Naive thymus-derived CD4-positive, alpha-beta T cell (primary cell): Measurements from ENCODE around the gene OCIAD1. TPM values are rescaled to one million over a fixed set of nuclear protein-coding genes. Genes with fewer than 3 reads are reported as not detected.
"Not testable (repeated sequence)": the region's sequence is repeated elsewhere in the genome, so short reads cannot be mapped to it uniquely, and the experiment has no call there.

ENCODE experiments used
- ATAC-seq: fragments of 150-1000 bp; cut with Tn5 transposase; 2 replicates; pipeline ENCODE4 v1.10.0; 2021; ENCODE audit warnings: mild to moderate bottlenecking, moderate library complexity
- CTCF ChIA-PET: fragments of 350-600 bp; sonication (Branson Sonifier 250); formaldehyde crosslinking; loops from one replicate; lab custom pipeline; 2021; ENCODE audit warnings: antibody characterized with exemption; lab: Charles Lee
- POLR2A ChIA-PET: fragments of 350-600 bp; sonication (Branson Sonifier 250); formaldehyde crosslinking; loops from one replicate; lab custom pipeline; 2021; ENCODE audit warnings: antibody characterized with exemption, inconsistent platforms; lab: Charles Lee
- DNase-seq, 9 donors: peaks; one replicate each; pipeline versions ENCODE4 v3.0.0 to v3.0.0-alpha.2; 2020 to 2022; ENCODE audit warnings: mixed read lengths in 1 of 9
- H3K27ac ChIP-seq: one replicate; pipeline ENCODE4 v1.7.0; 2013; ENCODE audit warnings: mild to moderate bottlenecking, low read depth, low read length, moderate library complexity
- H3K27me3 ChIP-seq, 2 donors: one replicate each; pipeline ENCODE4 v1.7.0; 2013; ENCODE audit warnings: low read length in 2 of 2, mild to moderate bottlenecking in 2 of 2, moderate library complexity in 2 of 2; ENCODE audit not compliant: control insufficient read depth in 2 of 2, insufficient read depth in 2 of 2
- H3K36me3 ChIP-seq, 3 experiments: 1 replicate in 2 of 3; 2 replicates in 1 of 3; pipeline ENCODE4 v1.7.0; 2013; ENCODE audit warnings: low read length in 3 of 3, mild to moderate bottlenecking in 3 of 3, moderate library complexity in 1 of 3; ENCODE audit not compliant: insufficient read depth in 3 of 3, control insufficient read depth in 2 of 3
- H3K4me1 ChIP-seq, 2 donors: one replicate each; pipeline ENCODE4 v1.7.0; 2013; ENCODE audit warnings: low read length in 2 of 2, mild to moderate bottlenecking in 2 of 2, moderate library complexity in 1 of 2; ENCODE audit not compliant: control insufficient read depth in 2 of 2, insufficient read depth in 2 of 2
- H3K4me3 ChIP-seq: 2 replicates; pipeline ENCODE4 v1.7.0; 2013; ENCODE audit warnings: mild to moderate bottlenecking, low read length
- H3K9me3 ChIP-seq, 3 experiments: 1 replicate in 2 of 3; 2 replicates in 1 of 3; pipeline ENCODE4 v1.7.0; 2013; ENCODE audit warnings: low read length in 3 of 3; ENCODE audit not compliant: control insufficient read depth in 2 of 3
- H3K27ac Mint-ChIP-seq, 9 donors: one replicate each; pipeline ENCODE4 v1.8.0; 2020 to 2022; ENCODE audit warnings: mixed read lengths in 9 of 9, mild to moderate bottlenecking in 8 of 9, moderate library complexity in 5 of 9, inconsistent platforms in 2 of 9
- H3K27me3 Mint-ChIP-seq, 5 donors: one replicate each; pipeline ENCODE4 v1.8.0; 2021 to 2022; ENCODE audit warnings: mixed read lengths in 5 of 5, mild to moderate bottlenecking in 1 of 5
- H3K36me3 Mint-ChIP-seq, 5 donors: one replicate each; pipeline ENCODE4 v1.8.0; 2020 to 2022; ENCODE audit warnings: mixed read lengths in 5 of 5, mild to moderate bottlenecking in 3 of 5, inconsistent platforms in 1 of 5
- H3K4me1 Mint-ChIP-seq, 7 donors: one replicate each; pipeline ENCODE4 v1.8.0; 2020 to 2022; ENCODE audit warnings: mixed read lengths in 7 of 7, mild to moderate bottlenecking in 3 of 7, inconsistent platforms in 1 of 7
- H3K4me3 Mint-ChIP-seq, 10 donors: one replicate each; pipeline ENCODE4 v1.8.0; 2020 to 2022; ENCODE audit warnings: mild to moderate bottlenecking in 10 of 10, mixed read lengths in 10 of 10, moderate library complexity in 6 of 10, inconsistent platforms in 2 of 10
- H3K9me3 Mint-ChIP-seq, 11 donors: one replicate each; pipeline ENCODE4 v1.8.0; 2020 to 2022; ENCODE audit warnings: mixed read lengths in 11 of 11, mild to moderate bottlenecking in 4 of 11, inconsistent platforms in 1 of 11, moderate library complexity in 1 of 11
- intact Hi-C, 2 donors: fragments of 100-400 bp; cut with micrococcal nuclease; formaldehyde crosslinking; loops; one replicate each; pipeline ENCODE4 v1.15.1; 2023
- polyA plus RNA-seq, 2 donors: library from polyadenylated mRNA; unstranded; fragments of 300-500 nt; fragmentation: Illumina TruSeq; gene quantifications; one replicate each; pipeline ENCODE4 v1.2.3, GENCODE V29; 2021
- total RNA-seq, 6 experiments: library from RNA in 5 of 6; stranded (reverse) in 5 of 6; gene quantifications; 1 replicate in 5 of 6; 2 replicates in 1 of 6; pipeline ENCODE4 v1.2.3 and lab custom pipeline; 2021 to 2026

The OCIAD1 gene
- total and polyA plus RNA-seq, 7 experiments from 2014 or later, result 85.6 to 248 (median 123) TPM

DNA sequence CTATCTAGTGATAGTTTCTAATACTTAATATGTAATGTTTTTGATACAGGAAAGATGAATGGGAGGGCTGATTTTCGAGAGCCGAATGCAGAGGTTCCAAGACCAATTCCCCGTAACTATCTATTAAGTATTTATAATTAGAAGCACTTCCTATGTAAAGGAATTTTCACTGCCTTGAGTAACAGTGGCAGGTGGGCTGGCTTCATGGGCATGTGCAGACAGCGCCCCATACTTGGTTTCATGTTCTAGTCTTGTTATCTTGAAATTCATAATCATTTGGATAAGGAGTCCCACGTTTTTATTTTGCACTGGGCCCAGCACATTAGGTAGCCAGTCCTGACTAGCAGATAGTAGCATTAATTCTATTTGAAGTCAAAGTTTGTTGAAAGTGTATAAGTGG lies 1.7 kb downstream of the OCIAD1 start:
- Histone ChIP-seq H3K4me3 (no peak overlapping the region), H3K4me1 (peaks cover 10 to 12% of the 10 kb centered on the region in 2 donors), H3K27ac (no peak overlapping the region), H3K9me3 (no peaks in the 10 kb centered on the region), H3K27me3 (no peaks in the 10 kb centered on the region), H3K36me3 (peaks cover 0 to 26% (median 15%) of the 10 kb centered on the region in 3 experiments)
- DNase-seq, result no peak
- Mint-ChIP-seq H3K27ac (peak overlapping the region in 5 of 9 donors; percentile 19 to 100 (median 70)), H3K4me3 (peak overlapping the region; percentile 27 to 100 (median 96)), H3K36me3 (peaks cover 7 to 23% (median 12%) of the 10 kb centered on the region in 5 donors), H3K27me3 (peaks cover 0 to under 1% (median 0%) of the 10 kb centered on the region in 5 donors), H3K9me3 (peaks cover 0 to 12% (median 0%) of the 10 kb centered on the region in 11 donors), H3K4me1 (peaks cover 16 to 54% (median 43%) of the 10 kb centered on the region in 7 donors)
- intact Hi-C loops, result loop anchor here (5.0 to 10.0 kb wide), 3 partner anchors 150 to 700 kb away; partner anchors contain the start of gene TXK (in 1 of the 2)
- ChIA-PET CTCF (no interaction called here), POLR2A (no interaction called here)
- ATAC-seq, result no peak

- Mint-ChIP-seq H3K4me3 (no peak overlapping the region), H3K27me3 (no peaks in the 10 kb centered on the region), H3K27ac (no peak overlapping the region), H3K4me1 (peaks cover 16 to 46% (median 41%) of the 10 kb centered on the region in 7 donors), H3K9me3 (no peaks in the 10 kb centered on the region), H3K36me3 (peaks cover 7 to 22% (median 16%) of the 10 kb centered on the region in 5 donors)
- no peaks in the 10 kb centered on the region for H3K27me3 ChIP-seq
- ATAC-seq (no peak), DNase-seq (no peak)
- intact Hi-C loops, result loop anchor here in 1 of 2 donors (10.0 kb wide), 1 partner anchor 262 kb away; no protein-coding TSS in a partner anchor
- CTCF ChIA-PET, result no interaction called here
- POLR2A ChIA-PET, result interaction anchor here (0.9 kb wide), 1 partner anchor 258 kb away, joined by 3 read pairs; no protein-coding TSS in a partner anchor
- no peak overlapping the region for H3K27ac ChIP-seq
- peaks cover 5 to 57% (median 15%) of the 10 kb centered on the region in 3 experiments for H3K36me3 ChIP-seq
- no peak overlapping the region for H3K4me3 ChIP-seq
- peaks cover 9 to 12% of the 10 kb centered on the region in 2 donors for H3K4me1 ChIP-seq
- no peaks in the 10 kb centered on the region for H3K9me3 ChIP-seq
Observed at GRCh38 chr4:48836658-48837057, 5.8 kb downstream of the OCIAD1 start.

GRCh38 chr4:48841045-48841827 lies 10.3 kb downstream of the OCIAD1 start:
- H3K36me3 ChIP-seq, result peaks cover 4 to 70% (median 5%) of the 10 kb centered on the region in 3 experiments
- H3K27ac Mint-ChIP-seq, result no peak overlapping the region
- CTCF ChIA-PET, result no interaction called here

DNA sequence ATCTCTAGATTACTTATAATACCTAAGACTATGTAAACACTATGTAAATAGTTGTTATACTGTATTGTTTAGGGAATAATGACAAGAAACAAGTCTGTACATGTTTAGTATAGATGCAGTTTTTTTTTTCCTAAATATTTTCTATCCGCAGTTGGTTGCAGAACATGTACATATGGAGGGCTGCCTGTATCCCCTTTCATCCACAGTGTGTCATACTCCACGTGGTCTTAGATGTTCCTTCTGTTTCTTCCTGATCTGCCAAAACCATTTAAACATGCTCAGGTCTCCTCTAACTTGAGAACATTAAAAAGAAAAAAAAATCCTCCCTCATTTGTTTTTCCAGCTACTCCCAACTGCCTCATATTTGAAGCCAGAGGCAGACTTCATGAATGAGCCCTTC lies 14.0 kb downstream of the OCIAD1 start:
- ChIA-PET POLR2A (no interaction called here), CTCF (interaction anchor here (0.7 kb wide), 1 partner anchor 19 kb away, joined by 4 read pairs; no protein-coding TSS in a partner anchor)
- H3K36me3 Mint-ChIP-seq, result peaks cover 17 to 52% (median 41%) of the 10 kb centered on the region in 5 donors
- no peaks in the 10 kb centered on the region for H3K4me1 ChIP-seq
- ATAC-seq (no peak), DNase-seq (no peak)
- peaks cover 0 to 6% (median 0%) of the 10 kb centered on the region in 11 donors for H3K9me3 Mint-ChIP-seq
- intact Hi-C loops, result no loop called here
- no peak overlapping the region for H3K27ac ChIP-seq
- H3K27me3 Mint-ChIP-seq, result no peaks in the 10 kb centered on the region
- peak overlapping the region in 3 of 9 donors; percentile 14 to 56 (median 31) for H3K27ac Mint-ChIP-seq
- H3K4me3 Mint-ChIP-seq, result no peak overlapping the region
- H3K4me3 ChIP-seq, result no peak overlapping the region
- no peaks in the 10 kb centered on the region for H3K9me3 ChIP-seq
- no peaks in the 10 kb centered on the region for H3K27me3 ChIP-seq
- H3K4me1 Mint-ChIP-seq, result peaks cover 8 to 36% (median 22%) of the 10 kb centered on the region in 7 donors
- H3K36me3 ChIP-seq, result peaks cover under 1 to 61% (median 8%) of the 10 kb centered on the region in 3 experiments

More at GRCh38 chr4:48841045-48841827, 10.3 kb downstream of the OCIAD1 start:
- no peak overlapping the region for H3K4me3 ChIP-seq
- no peaks in the 10 kb centered on the region for H3K9me3 ChIP-seq
- H3K27ac ChIP-seq, result no peak overlapping the region
- no peak for DNase-seq
- H3K4me1 Mint-ChIP-seq, result peaks cover 10 to 40% (median 32%) of the 10 kb centered on the region in 7 donors
- H3K27me3 Mint-ChIP-seq, result no peaks in the 10 kb centered on the region
- H3K36me3 Mint-ChIP-seq, result peaks cover 13 to 41% (median 39%) of the 10 kb centered on the region in 5 donors
- no peak for ATAC-seq
- H3K9me3 Mint-ChIP-seq, result peaks cover 0 to 4% (median 0%) of the 10 kb centered on the region in 11 donors
- H3K4me3 Mint-ChIP-seq, result no peak overlapping the region
- no peaks in the 10 kb centered on the region for H3K27me3 ChIP-seq
- intact Hi-C loops, result no loop called here
- no peaks in the 10 kb centered on the region for H3K4me1 ChIP-seq
- POLR2A ChIA-PET, result interaction anchor here (0.5 kb wide), 1 partner anchor 44 kb away, joined by 3 read pairs; no protein-coding TSS in a partner anchor

- Mint-ChIP-seq H3K36me3 (peaks cover 15 to 57% (median 41%) of the 10 kb centered on the region in 5 donors), H3K4me1 (peaks cover 5 to 26% (median 12%) of the 10 kb centered on the region in 7 donors), H3K27ac (peak overlapping the region in 1 of 9 donors; percentile 69)
- ATAC-seq, H3K4me3 Mint-ChIP-seq, H3K4me1 ChIP-seq, H3K27me3 Mint-ChIP-seq, H3K4me3 ChIP-seq, CTCF ChIA-PET, H3K27me3 ChIP-seq, H3K27ac ChIP-seq, intact Hi-C loops, H3K9me3 Mint-ChIP-seq, DNase-seq, H3K9me3 ChIP-seq: not testable (repeated sequence)
- POLR2A ChIA-PET, result interaction anchor here (1.0 to 1.1 kb wide), 2 partner anchors 9 to 102 kb away, joined by 3 read pairs; no protein-coding TSS in a partner anchor
- peaks cover 2 to 61% (median 5%) of the 10 kb centered on the region in 3 experiments for H3K36me3 ChIP-seq
Observed at GRCh38 chr4:48848799-48849198, 17.9 kb downstream of the OCIAD1 start.

DNA sequence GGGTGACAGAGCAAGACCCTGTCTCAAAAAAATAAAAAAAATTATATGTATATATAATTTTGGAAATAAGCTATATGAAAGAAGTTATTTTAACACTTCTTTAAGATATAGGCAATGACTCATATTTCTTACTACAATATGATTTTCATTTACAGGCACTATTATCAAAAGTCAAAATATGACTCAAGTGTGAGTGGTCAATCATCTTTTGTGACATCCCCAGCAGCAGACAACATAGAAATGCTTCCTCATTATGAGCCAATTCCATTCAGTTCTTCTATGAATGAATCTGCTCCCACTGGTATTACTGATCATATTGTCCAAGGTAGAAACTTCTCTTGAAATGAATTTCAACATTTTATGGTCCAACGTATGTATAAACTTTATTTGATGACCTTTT lies 20.8 kb downstream of the OCIAD1 start:
- Mint-ChIP-seq H3K4me1 (peaks cover 0 to 12% (median 4%) of the 10 kb centered on the region in 7 donors), H3K9me3 (peaks cover 0 to 4% (median 0%) of the 10 kb centered on the region in 11 donors), H3K27me3 (no peaks in the 10 kb centered on the region), H3K4me3 (no peak overlapping the region), H3K27ac (peak overlapping the region in 2 of 9 donors; percentile 6 to 38), H3K36me3 (peaks cover 7 to 43% (median 29%) of the 10 kb centered on the region in 5 donors)
- Histone ChIP-seq H3K36me3 (peaks cover 2 to 46% (median 5%) of the 10 kb centered on the region in 3 experiments), H3K9me3 (no peaks in the 10 kb centered on the region), H3K4me3 (no peak overlapping the region), H3K27ac (no peak overlapping the region), H3K4me1 (no peaks in the 10 kb centered on the region), H3K27me3 (no peaks in the 10 kb centered on the region)
- intact Hi-C loops, result no loop called here
- POLR2A ChIA-PET, result no interaction called here
- DNase-seq, result no peak
- no peak for ATAC-seq
- CTCF ChIA-PET, result interaction anchor here (0.6 kb wide), 1 partner anchor 460 kb away, joined by 3 read pairs; no protein-coding TSS in a partner anchor
